Activated effector memory CD4-positive, alpha-beta T cell treated with anti-CD3 and anti-CD28 coated beads, Interleukin-2, amount 50 U/mL, for 16 hours (primary cell): ENCODE data around the gene FMO1.
"Not testable (repeated sequence)": the region's sequence is repeated elsewhere in the genome, so short reads cannot be mapped to it uniquely, and the experiment has no call there.

ENCODE experiments used
- DNase-seq: peaks from one replicate; pipeline ENCODE4 v3.0.0-alpha.2; 2020

Gene FMO1

GRCh38 chr1:171248302-171248701 is at the start of gene FMO1:
Gene FMO1 (plus strand): TSS chr1:171248494. CDS start chr1:171258088, 9,594 bp downstream.
- DNase-seq = no peak

- no peak for DNase-seq
Measured at GRCh38 chr1:171204296-171204695, 44.0 kb upstream of the FMO1 start.

- DNase-seq = no peak
Measured at GRCh38 chr1:171206204-171206977, 41.9 kb upstream of the FMO1 start.

- no peak for DNase-seq
Measured at GRCh38 chr1:171206978-171207355, 41.3 kb upstream of the FMO1 start.

- DNase-seq = no peak
Measured at GRCh38 chr1:171207377-171207776, 40.9 kb upstream of the FMO1 start.

- no peak for DNase-seq
Measured at GRCh38 chr1:171210355-171210754, 37.9 kb upstream of the FMO1 start.

GRCh38 chr1:171212607-171213351 is 35.5 kb upstream of the FMO1 start:
- DNase-seq = no peak

GRCh38 chr1:171213559-171214454 is 34.5 kb upstream of the FMO1 start:
- no peak for DNase-seq

GRCh38 chr1:171217658-171218443 is 30.4 kb upstream of the FMO1 start:
- no peak for DNase-seq

GRCh38 chr1:171218661-171219060 is 29.6 kb upstream of the FMO1 start:
- DNase-seq = no peak

- DNase-seq = no peak
Measured at GRCh38 chr1:171219346-171220080, 28.8 kb upstream of the FMO1 start.

- DNase-seq = no peak
Measured at GRCh38 chr1:171220081-171220420, 28.2 kb upstream of the FMO1 start.

- DNase-seq = no peak
Measured at GRCh38 chr1:171220581-171221054, 27.7 kb upstream of the FMO1 start.

GRCh38 chr1:171221665-171222591 is 26.4 kb upstream of the FMO1 start:
- no peak for DNase-seq

- DNase-seq = no peak
Measured at GRCh38 chr1:171222936-171223335, 25.4 kb upstream of the FMO1 start.

- not testable (repeated sequence) for DNase-seq
Measured at GRCh38 chr1:171224257-171224656, 24.0 kb upstream of the FMO1 start.

- no peak for DNase-seq
Measured at GRCh38 chr1:171226747-171227370, 21.4 kb upstream of the FMO1 start.

GRCh38 chr1:171231326-171231725 is 17.0 kb upstream of the FMO1 start:
- no peak for DNase-seq

GRCh38 chr1:171233183-171233582 is 15.1 kb upstream of the FMO1 start:
- DNase-seq = no peak

- DNase-seq = not testable (repeated sequence)
Measured at GRCh38 chr1:171236231-171236630, 12.1 kb upstream of the FMO1 start.
